ENCODE data around the gene S1PR2. TPM values are rescaled to one million over a fixed set of nuclear protein-coding genes. Genes with fewer than 3 reads are reported as not detected.

The S1PR2 gene
- total and polyA plus RNA-seq, 9 of the 15 experiments (the other 6 are each of a cell fraction or from before 2014, with no cell fraction given): 1.5 to 3.9 (median 2.0) TPM

DNA sequence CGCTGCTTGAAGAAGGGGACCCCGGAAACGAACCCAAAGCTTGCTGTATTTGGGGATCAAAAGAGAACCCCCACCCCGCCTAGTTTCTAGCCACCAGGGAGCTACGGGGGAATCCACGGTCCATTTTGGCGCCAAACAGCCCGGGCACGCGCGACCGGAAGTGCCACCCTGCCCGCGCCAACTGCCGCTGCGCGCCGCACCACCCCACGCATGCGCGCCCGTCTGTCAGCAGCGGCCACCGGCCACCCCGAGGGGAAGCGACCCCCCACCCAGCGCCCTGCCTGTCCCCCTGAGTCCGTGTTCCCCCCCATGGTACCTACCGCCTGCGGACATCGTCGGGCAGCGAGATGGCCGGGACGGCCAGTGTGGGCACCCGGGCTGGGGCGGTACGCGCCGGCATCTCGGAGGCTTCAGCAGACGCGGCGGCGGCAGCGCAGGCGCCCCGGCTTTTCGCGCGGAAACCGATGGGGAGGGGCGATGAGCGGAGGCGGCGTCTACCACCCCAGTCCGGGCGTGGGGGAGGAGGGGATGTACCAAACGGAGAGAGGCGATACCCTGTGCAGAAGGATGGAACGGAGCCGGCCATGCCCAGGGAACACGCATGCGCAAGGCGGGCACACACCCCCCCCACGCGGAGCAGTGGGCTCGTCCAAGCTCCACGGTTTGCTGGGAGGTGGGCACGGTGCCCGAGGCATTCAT, 36.5 kb downstream of the S1PR2 start, which contains the start of gene DNMT1 (continued):
- TF ChIP-seq, protein P1, sequence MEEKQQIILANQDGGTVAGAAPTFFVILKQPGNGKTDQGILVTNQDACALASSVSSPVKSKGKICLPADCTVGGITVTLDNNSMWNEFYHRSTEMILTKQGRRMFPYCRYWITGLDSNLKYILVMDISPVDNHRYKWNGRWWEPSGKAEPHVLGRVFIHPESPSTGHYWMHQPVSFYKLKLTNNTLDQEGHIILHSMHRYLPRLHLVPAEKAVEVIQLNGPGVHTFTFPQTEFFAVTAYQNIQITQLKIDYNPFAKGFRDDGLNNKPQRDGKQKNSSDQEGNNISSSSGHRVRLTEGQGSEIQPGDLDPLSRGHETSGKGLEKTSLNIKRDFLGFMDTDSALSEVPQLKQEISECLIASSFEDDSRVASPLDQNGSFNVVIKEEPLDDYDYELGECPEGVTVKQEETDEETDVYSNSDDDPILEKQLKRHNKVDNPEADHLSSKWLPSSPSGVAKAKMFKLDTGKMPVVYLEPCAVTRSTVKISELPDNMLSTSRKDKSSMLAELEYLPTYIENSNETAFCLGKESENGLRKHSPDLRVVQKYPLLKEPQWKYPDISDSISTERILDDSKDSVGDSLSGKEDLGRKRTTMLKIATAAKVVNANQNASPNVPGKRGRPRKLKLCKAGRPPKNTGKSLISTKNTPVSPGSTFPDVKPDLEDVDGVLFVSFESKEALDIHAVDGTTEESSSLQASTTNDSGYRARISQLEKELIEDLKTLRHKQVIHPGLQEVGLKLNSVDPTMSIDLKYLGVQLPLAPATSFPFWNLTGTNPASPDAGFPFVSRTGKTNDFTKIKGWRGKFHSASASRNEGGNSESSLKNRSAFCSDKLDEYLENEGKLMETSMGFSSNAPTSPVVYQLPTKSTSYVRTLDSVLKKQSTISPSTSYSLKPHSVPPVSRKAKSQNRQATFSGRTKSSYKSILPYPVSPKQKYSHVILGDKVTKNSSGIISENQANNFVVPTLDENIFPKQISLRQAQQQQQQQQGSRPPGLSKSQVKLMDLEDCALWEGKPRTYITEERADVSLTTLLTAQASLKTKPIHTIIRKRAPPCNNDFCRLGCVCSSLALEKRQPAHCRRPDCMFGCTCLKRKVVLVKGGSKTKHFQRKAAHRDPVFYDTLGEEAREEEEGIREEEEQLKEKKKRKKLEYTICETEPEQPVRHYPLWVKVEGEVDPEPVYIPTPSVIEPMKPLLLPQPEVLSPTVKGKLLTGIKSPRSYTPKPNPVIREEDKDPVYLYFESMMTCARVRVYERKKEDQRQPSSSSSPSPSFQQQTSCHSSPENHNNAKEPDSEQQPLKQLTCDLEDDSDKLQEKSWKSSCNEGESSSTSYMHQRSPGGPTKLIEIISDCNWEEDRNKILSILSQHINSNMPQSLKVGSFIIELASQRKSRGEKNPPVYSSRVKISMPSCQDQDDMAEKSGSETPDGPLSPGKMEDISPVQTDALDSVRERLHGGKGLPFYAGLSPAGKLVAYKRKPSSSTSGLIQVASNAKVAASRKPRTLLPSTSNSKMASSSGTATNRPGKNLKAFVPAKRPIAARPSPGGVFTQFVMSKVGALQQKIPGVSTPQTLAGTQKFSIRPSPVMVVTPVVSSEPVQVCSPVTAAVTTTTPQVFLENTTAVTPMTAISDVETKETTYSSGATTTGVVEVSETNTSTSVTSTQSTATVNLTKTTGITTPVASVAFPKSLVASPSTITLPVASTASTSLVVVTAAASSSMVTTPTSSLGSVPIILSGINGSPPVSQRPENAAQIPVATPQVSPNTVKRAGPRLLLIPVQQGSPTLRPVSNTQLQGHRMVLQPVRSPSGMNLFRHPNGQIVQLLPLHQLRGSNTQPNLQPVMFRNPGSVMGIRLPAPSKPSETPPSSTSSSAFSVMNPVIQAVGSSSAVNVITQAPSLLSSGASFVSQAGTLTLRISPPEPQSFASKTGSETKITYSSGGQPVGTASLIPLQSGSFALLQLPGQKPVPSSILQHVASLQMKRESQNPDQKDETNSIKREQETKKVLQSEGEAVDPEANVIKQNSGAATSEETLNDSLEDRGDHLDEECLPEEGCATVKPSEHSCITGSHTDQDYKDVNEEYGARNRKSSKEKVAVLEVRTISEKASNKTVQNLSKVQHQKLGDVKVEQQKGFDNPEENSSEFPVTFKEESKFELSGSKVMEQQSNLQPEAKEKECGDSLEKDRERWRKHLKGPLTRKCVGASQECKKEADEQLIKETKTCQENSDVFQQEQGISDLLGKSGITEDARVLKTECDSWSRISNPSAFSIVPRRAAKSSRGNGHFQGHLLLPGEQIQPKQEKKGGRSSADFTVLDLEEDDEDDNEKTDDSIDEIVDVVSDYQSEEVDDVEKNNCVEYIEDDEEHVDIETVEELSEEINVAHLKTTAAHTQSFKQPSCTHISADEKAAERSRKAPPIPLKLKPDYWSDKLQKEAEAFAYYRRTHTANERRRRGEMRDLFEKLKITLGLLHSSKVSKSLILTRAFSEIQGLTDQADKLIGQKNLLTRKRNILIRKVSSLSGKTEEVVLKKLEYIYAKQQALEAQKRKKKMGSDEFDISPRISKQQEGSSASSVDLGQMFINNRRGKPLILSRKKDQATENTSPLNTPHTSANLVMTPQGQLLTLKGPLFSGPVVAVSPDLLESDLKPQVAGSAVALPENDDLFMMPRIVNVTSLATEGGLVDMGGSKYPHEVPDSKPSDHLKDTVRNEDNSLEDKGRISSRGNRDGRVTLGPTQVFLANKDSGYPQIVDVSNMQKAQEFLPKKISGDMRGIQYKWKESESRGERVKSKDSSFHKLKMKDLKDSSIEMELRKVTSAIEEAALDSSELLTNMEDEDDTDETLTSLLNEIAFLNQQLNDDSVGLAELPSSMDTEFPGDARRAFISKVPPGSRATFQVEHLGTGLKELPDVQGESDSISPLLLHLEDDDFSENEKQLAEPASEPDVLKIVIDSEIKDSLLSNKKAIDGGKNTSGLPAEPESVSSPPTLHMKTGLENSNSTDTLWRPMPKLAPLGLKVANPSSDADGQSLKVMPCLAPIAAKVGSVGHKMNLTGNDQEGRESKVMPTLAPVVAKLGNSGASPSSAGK (IDR thresholded peaks at IDR 0.05): no peak
- no peak for TF ChIP-seq NR3C1 (CRISPR knock-in tag; IDR thresholded peaks at IDR 0.05)
- TF ChIP-seq ARHGAP35 (IDR thresholded peaks at IDR 0.05; ENCODE audit: partially characterized antibody): no peak
- TF ChIP-seq, protein P2, sequence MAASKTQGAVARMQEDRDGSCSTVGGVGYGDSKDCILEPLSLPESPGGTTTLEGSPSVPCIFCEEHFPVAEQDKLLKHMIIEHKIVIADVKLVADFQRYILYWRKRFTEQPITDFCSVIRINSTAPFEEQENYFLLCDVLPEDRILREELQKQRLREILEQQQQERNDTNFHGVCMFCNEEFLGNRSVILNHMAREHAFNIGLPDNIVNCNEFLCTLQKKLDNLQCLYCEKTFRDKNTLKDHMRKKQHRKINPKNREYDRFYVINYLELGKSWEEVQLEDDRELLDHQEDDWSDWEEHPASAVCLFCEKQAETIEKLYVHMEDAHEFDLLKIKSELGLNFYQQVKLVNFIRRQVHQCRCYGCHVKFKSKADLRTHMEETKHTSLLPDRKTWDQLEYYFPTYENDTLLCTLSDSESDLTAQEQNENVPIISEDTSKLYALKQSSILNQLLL (CRISPR knock-in tag; IDR thresholded peaks at IDR 0.05; ENCODE audit: borderline replicate concordance): no peak
- no peak for TF ChIP-seq STAT5B (CRISPR knock-in tag; IDR thresholded peaks at IDR 0.05)
- TF ChIP-seq, protein P3, sequence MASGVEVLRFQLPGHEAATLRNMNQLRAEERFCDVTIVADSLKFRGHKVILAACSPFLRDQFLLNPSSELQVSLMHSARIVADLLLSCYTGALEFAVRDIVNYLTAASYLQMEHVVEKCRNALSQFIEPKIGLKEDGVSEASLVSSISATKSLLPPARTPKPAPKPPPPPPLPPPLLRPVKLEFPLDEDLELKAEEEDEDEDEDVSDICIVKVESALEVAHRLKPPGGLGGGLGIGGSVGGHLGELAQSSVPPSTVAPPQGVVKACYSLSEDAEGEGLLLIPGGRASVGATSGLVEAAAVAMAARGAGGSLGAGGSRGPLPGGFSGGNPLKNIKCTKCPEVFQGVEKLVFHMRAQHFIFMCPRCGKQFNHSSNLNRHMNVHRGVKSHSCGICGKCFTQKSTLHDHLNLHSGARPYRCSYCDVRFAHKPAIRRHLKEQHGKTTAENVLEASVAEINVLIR (CRISPR knock-in tag; IDR thresholded peaks at IDR 0.05): no peak
- TF ChIP-seq, protein P4, sequence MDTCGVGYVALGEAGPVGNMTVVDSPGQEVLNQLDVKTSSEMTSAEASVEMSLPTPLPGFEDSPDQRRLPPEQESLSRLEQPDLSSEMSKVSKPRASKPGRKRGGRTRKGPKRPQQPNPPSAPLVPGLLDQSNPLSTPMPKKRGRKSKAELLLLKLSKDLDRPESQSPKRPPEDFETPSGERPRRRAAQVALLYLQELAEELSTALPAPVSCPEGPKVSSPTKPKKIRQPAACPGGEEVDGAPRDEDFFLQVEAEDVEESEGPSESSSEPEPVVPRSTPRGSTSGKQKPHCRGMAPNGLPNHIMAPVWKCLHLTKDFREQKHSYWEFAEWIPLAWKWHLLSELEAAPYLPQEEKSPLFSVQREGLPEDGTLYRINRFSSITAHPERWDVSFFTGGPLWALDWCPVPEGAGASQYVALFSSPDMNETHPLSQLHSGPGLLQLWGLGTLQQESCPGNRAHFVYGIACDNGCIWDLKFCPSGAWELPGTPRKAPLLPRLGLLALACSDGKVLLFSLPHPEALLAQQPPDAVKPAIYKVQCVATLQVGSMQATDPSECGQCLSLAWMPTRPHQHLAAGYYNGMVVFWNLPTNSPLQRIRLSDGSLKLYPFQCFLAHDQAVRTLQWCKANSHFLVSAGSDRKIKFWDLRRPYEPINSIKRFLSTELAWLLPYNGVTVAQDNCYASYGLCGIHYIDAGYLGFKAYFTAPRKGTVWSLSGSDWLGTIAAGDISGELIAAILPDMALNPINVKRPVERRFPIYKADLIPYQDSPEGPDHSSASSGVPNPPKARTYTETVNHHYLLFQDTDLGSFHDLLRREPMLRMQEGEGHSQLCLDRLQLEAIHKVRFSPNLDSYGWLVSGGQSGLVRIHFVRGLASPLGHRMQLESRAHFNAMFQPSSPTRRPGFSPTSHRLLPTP (IDR thresholded peaks at IDR 0.05; ENCODE audit: borderline replicate concordance, extremely low read depth, insufficient read length): no peak
- TF ChIP-seq DDX20 (tag; IDR thresholded peaks at IDR 0.05; ENCODE audit: low read depth): no peak
- no peak for TF ChIP-seq KDM1A (IDR thresholded peaks at IDR 0.05)
- no peak for TF ChIP-seq ZEB2 (IDR thresholded peaks at IDR 0.05)

Data from K562 (cell line).